ENCODE results near the gene DHRS12. TPM values are rescaled to one million over a fixed set of nuclear protein-coding genes. Genes with fewer than 3 reads are reported as not detected.

Gene DHRS12
- total RNA-seq, 1 donor from 2014 or later: 19.8 TPM

- Mint-ChIP-seq H3K4me3 (ENCODE audit: unreplicated experiment) (no peak overlapping the region), H3K27me3 (ENCODE audit: unreplicated experiment) (peaks cover 8% of the 10 kb centered on the region), H3K36me3 (ENCODE audit: unreplicated experiment) (no peaks in the 10 kb centered on the region), H3K4me1 (ENCODE audit: low read depth, unreplicated experiment) (peaks cover 15% of the 10 kb centered on the region), H3K27ac (ENCODE audit: unreplicated experiment) (no peak overlapping the region), H3K9me3 (ENCODE audit: unreplicated experiment) (peaks cover 9% of the 10 kb centered on the region)
- TF ChIP-seq, protein P1, sequence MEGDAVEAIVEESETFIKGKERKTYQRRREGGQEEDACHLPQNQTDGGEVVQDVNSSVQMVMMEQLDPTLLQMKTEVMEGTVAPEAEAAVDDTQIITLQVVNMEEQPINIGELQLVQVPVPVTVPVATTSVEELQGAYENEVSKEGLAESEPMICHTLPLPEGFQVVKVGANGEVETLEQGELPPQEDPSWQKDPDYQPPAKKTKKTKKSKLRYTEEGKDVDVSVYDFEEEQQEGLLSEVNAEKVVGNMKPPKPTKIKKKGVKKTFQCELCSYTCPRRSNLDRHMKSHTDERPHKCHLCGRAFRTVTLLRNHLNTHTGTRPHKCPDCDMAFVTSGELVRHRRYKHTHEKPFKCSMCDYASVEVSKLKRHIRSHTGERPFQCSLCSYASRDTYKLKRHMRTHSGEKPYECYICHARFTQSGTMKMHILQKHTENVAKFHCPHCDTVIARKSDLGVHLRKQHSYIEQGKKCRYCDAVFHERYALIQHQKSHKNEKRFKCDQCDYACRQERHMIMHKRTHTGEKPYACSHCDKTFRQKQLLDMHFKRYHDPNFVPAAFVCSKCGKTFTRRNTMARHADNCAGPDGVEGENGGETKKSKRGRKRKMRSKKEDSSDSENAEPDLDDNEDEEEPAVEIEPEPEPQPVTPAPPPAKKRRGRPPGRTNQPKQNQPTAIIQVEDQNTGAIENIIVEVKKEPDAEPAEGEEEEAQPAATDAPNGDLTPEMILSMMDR (IDR thresholded peaks at IDR 0.05; ENCODE audit: partially characterized antibody, unreplicated experiment): no peak
- DNase-seq: no peak
Observed at GRCh38 chr13:51772105-51772455, 31.9 kb downstream of the DHRS12 start.

GRCh38 chr13:51771418-51772104, 32.4 kb downstream of the DHRS12 start:
- H3K27ac Mint-ChIP-seq (ENCODE audit: unreplicated experiment): no peak overlapping the region
- TF ChIP-seq, protein P1 (IDR thresholded peaks at IDR 0.05; ENCODE audit: partially characterized antibody, unreplicated experiment): no peak
- peaks cover 10% of the 10 kb centered on the region for H3K27me3 Mint-ChIP-seq (ENCODE audit: unreplicated experiment)
- peaks cover 15% of the 10 kb centered on the region for H3K4me1 Mint-ChIP-seq (ENCODE audit: low read depth, unreplicated experiment)
- no peaks in the 10 kb centered on the region for H3K36me3 Mint-ChIP-seq (ENCODE audit: unreplicated experiment)
- H3K4me3 Mint-ChIP-seq (ENCODE audit: unreplicated experiment): no peak overlapping the region
- DNase-seq: no peak
- H3K9me3 Mint-ChIP-seq (ENCODE audit: unreplicated experiment): peaks cover 11% of the 10 kb centered on the region

DNA sequence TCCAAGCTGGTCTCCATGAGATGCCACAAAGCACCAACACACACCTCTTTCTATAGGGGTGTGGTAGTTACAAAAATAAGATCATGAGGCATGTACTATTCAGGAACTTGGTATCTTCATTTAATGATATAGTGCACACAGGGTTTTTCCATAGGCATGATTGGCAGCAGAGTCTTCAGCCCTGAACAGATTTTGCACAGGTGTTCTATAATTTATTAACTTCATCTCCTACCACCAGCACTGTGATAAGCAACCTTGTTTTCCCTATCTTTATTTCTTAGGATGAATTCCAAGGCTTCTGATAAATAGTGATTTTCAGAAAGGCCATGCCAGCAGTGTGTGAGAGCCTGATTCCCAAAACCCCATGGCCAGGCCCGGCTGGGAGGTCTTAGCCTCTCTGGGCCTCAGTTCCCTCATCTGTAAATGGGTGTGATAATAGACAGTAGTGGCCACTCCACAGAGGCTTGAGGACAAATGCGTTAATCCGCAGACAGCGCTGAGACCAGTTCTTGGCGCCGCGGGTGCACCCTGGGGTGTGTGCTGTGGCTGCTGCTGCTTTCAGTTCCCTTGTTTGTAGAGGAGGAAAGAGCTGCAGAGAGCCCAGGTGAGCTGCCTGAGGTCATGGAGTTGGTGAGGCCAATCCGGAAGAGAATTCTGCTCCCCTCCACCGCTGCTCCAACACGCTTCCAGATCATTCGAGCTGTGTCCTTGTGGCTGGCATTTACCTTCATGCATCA, 33.1 kb downstream of the DHRS12 start:
- Mint-ChIP-seq H3K27me3 (ENCODE audit: unreplicated experiment) (peaks cover 10% of the 10 kb centered on the region), H3K4me3 (ENCODE audit: unreplicated experiment) (no peak overlapping the region), H3K4me1 (ENCODE audit: low read depth, unreplicated experiment) (peaks cover 15% of the 10 kb centered on the region), H3K27ac (ENCODE audit: unreplicated experiment) (no peak overlapping the region), H3K9me3 (ENCODE audit: unreplicated experiment) (peaks cover 11% of the 10 kb centered on the region), H3K36me3 (ENCODE audit: unreplicated experiment) (no peaks in the 10 kb centered on the region)
- no peak for DNase-seq
- TF ChIP-seq, protein P1 (IDR thresholded peaks at IDR 0.05; ENCODE audit: partially characterized antibody, unreplicated experiment): no peak

- TF ChIP-seq, protein P1 (IDR thresholded peaks at IDR 0.05; ENCODE audit: partially characterized antibody, unreplicated experiment): no peak
- H3K4me3 Mint-ChIP-seq (ENCODE audit: unreplicated experiment): no peak overlapping the region
- peaks cover 11% of the 10 kb centered on the region for H3K9me3 Mint-ChIP-seq (ENCODE audit: unreplicated experiment)
- H3K27ac Mint-ChIP-seq (ENCODE audit: unreplicated experiment): no peak overlapping the region
- H3K4me1 Mint-ChIP-seq (ENCODE audit: low read depth, unreplicated experiment): peaks cover 15% of the 10 kb centered on the region
- no peak for DNase-seq
- H3K36me3 Mint-ChIP-seq (ENCODE audit: unreplicated experiment): no peaks in the 10 kb centered on the region
- peaks cover 12% of the 10 kb centered on the region for H3K27me3 Mint-ChIP-seq (ENCODE audit: unreplicated experiment)
Observed at GRCh38 chr13:51770160-51770559, 33.8 kb downstream of the DHRS12 start.
